Measurements from ENCODE around the gene KRTAP10-12. TPM values are rescaled to one million over a fixed set of nuclear protein-coding genes. Genes with fewer than 3 reads are reported as not detected.

KRTAP10-12 gene
- total and polyA plus RNA-seq, 2 of the 4 experiments (the other 2 are of a cell fraction): not detected

- no peak overlapping the region for H3K56ac ChIP-seq (ENCODE audit: extremely low read depth, insufficient read depth, low read length)
- BruUV-seq (replicated peaks): no TSS peak
- H3K4me2 ChIP-seq (ENCODE audit: low read depth, low read length): no peak overlapping the region
- no peak overlapping the region for H2BK120ac ChIP-seq (ENCODE audit: low read depth, low read length)
- H3K36me3 ChIP-seq (ENCODE audit: control insufficient read depth, insufficient read depth, low read length): no peaks in the 10 kb centered on the region
- no peak overlapping the region for H3K14ac ChIP-seq (replicated peaks; ENCODE audit: low read depth, low read length)
- H3K4ac ChIP-seq (ENCODE audit: low read depth, low read length): no peak overlapping the region
- no peak overlapping the region for H3K18ac ChIP-seq (ENCODE audit: low read depth, low read length)
- H2AK9ac ChIP-seq (replicated peaks; ENCODE audit: low read depth, low read length, poor library complexity): no peak overlapping the region
- H3K23ac ChIP-seq (ENCODE audit: low read depth, low read length): no peak overlapping the region
- H2BK20ac ChIP-seq (ENCODE audit: low read depth, low read length): no peak overlapping the region
- DNase-seq: no peak
- no peak for ATAC-seq (ENCODE audit: low read depth)
- H3K9me3 ChIP-seq (ENCODE audit: control insufficient read depth, insufficient read depth, low read length): peaks cover 3% of the 10 kb centered on the region; the same call in 1 of the 2 replicates
- CTCF ChIA-PET: no interaction called here
- 0 out of 2 replicates have a peak, but pooled peaks cover 3% of the 10 kb centered on the region for H3K27me3 ChIP-seq (ENCODE audit: control insufficient read depth, insufficient read depth, low read length)
- in situ Hi-C loops (cut with MboI; ENCODE audit: low sequenced_read_pairs) (no loop called here), dilution Hi-C loops (cut with HindIII; ENCODE audit: low sequenced_read_pairs, unreplicated experiment) (no loop called here), intact Hi-C loops (cut with micrococcal nuclease) (no loop called here)
- TF ChIP-seq CTCF (conservative IDR thresholded peaks at IDR 0.05; ENCODE audit: low read depth, low read length): no peak
- TF ChIP-seq RFX5 (IDR thresholded peaks at IDR 0.05; ENCODE audit: low read depth, low read length): no peak
- no peak for TF ChIP-seq BHLHE40 (IDR thresholded peaks at IDR 0.05; ENCODE audit: low read depth, low read length)
- TF ChIP-seq SMC3 (IDR thresholded peaks at IDR 0.05; ENCODE audit: low read depth, low read length): no peak
- no peak for TF ChIP-seq USF2 (IDR thresholded peaks at IDR 0.05; ENCODE audit: low read depth, low read length)
- no peak for TF ChIP-seq MAZ (IDR thresholded peaks at IDR 0.05; ENCODE audit: borderline replicate concordance, low read depth, low read length)
- no peak for TF ChIP-seq RAD21 (IDR thresholded peaks at IDR 0.05; ENCODE audit: low read length)
- TF ChIP-seq CHD1 (IDR thresholded peaks at IDR 0.05; ENCODE audit: low read depth, low read length): no peak
- no peak for TF ChIP-seq NFE2L2 (IDR thresholded peaks at IDR 0.05; ENCODE audit: low read depth, low read length)
- no peak for TF ChIP-seq POLR2A (IDR thresholded peaks at IDR 0.05; ENCODE audit: low read depth, low read length)
- no peak for TF ChIP-seq CEBPB (IDR thresholded peaks at IDR 0.05; ENCODE audit: low read depth, low read length)
- no peak for TF ChIP-seq MAFK (IDR thresholded peaks at IDR 0.05; ENCODE audit: low read depth, low read length)
- TF ChIP-seq MXI1 (IDR thresholded peaks at IDR 0.05; ENCODE audit: borderline replicate concordance, low read depth, low read length): no peak
- no peak for TF ChIP-seq RCOR1 (IDR thresholded peaks at IDR 0.05; ENCODE audit: insufficient replicate concordance, low read length)
- no peak for TF ChIP-seq FOS (IDR thresholded peaks at IDR 0.05; ENCODE audit: low read depth, low read length)
- TF ChIP-seq ELK1 (IDR thresholded peaks at IDR 0.05; ENCODE audit: borderline replicate concordance, low read depth, low read length): no peak
- H2BK15ac ChIP-seq (ENCODE audit: low read depth, low read length): no peak overlapping the region
- no peaks in the 10 kb centered on the region for H4K20me1 ChIP-seq (ENCODE audit: insufficient read depth, low read length)
- no peaks in the 10 kb centered on the region for H3K9me1 ChIP-seq (ENCODE audit: insufficient read depth, low read length)
- no peaks in the 10 kb centered on the region for H3K4me1 ChIP-seq (ENCODE audit: control insufficient read depth, insufficient read depth, low read length)
- no peak overlapping the region for H2AK5ac ChIP-seq (ENCODE audit: low read depth, low read length)
- no peak overlapping the region for H4K8ac ChIP-seq (ENCODE audit: low read depth in 2 of 2, low read length in 2 of 2)
- H2BK5ac ChIP-seq (ENCODE audit: low read depth, low read length, poor library complexity, severe bottlenecking): no peak overlapping the region
- no peak overlapping the region for H4K5ac ChIP-seq (ENCODE audit: low read depth, low read length)
- no peak overlapping the region for H3K4me3 ChIP-seq (ENCODE audit: insufficient read depth, low read depth, low read length)
- H3K27ac ChIP-seq (ENCODE audit: insufficient read depth, low read length): no peak overlapping the region
- H3K79me1 ChIP-seq (ENCODE audit: low read depth in 1 of 2, low read length in 2 of 2): no peaks in the 10 kb centered on the region
- POLR2A ChIA-PET (ENCODE audit: unreplicated experiment): no interaction called here
- no peak overlapping the region for H3K9ac ChIP-seq (ENCODE audit: low read depth, low read length)
- WGBS, 2 experiments (ENCODE audit: extremely low coverage in 2 of 2, insufficient read length in 1 of 2): no CpG with 5 or more reads among the region's 1 CpG
- H2AFZ ChIP-seq (replicated peaks; ENCODE audit: low read length, poor library complexity): no peak overlapping the region
- H4K91ac ChIP-seq (ENCODE audit: insufficient read depth, low read depth, low read length): no peak overlapping the region
These were observed 29.4 kb upstream of the KRTAP10-12 start for GRCh38 chr21:44667612-44668011.
